ENCODE measurements around the gene SATB1. TPM values are rescaled to one million over a fixed set of nuclear protein-coding genes. Genes with fewer than 3 reads are reported as not detected.

Gene SATB1
- total RNA-seq, 1 donor from 2014 or later = 30.2 TPM

- Histone ChIP-seq H3K27me3 (ENCODE audit: low read depth) (no peaks in the 10 kb centered on the region), H3K9me3 (no peaks in the 10 kb centered on the region), H3K4me1 (no peaks in the 10 kb centered on the region), H3K36me3 (peaks cover 25% of the 10 kb centered on the region), H3K27ac (no peak overlapping the region), H3K4me3 (no peak overlapping the region)
- DNase-seq (no peak), ATAC-seq (no peak)
- TF ChIP-seq CTCF (IDR thresholded peaks at IDR 0.05) = no peak
- intact Hi-C loops (cut with DNase I) = no loop called here
Measured at GRCh38 chr3:18378218-18378617, 46.9 kb downstream of the SATB1 start.

GRCh38 chr3:18376682-18377081 is 48.5 kb downstream of the SATB1 start:
- no peak for TF ChIP-seq CTCF (IDR thresholded peaks at IDR 0.05)
- Histone ChIP-seq H3K4me1 (no peaks in the 10 kb centered on the region), H3K9me3 (no peaks in the 10 kb centered on the region), H3K27ac (no peak overlapping the region), H3K36me3 (peaks cover 25% of the 10 kb centered on the region), H3K27me3 (ENCODE audit: low read depth) (no peaks in the 10 kb centered on the region), H3K4me3 (no peak overlapping the region)
- DNase-seq (no peak), ATAC-seq (no peak)
- intact Hi-C loops (cut with DNase I) = no loop called here

GRCh38 chr3:18372786-18373405 is 52.2 kb downstream of the SATB1 start:
- H3K4me3 ChIP-seq = no peak overlapping the region
- H3K4me1 ChIP-seq = no peaks in the 10 kb centered on the region
- no peak for DNase-seq
- no peaks in the 10 kb centered on the region for H3K27me3 ChIP-seq (ENCODE audit: low read depth)
- ATAC-seq = no peak
- peaks cover 22% of the 10 kb centered on the region for H3K36me3 ChIP-seq
- TF ChIP-seq CTCF (IDR thresholded peaks at IDR 0.05) = no peak
- intact Hi-C loops (cut with DNase I) = no loop called here
- no peak overlapping the region for H3K27ac ChIP-seq
- no peaks in the 10 kb centered on the region for H3K9me3 ChIP-seq

DNA sequence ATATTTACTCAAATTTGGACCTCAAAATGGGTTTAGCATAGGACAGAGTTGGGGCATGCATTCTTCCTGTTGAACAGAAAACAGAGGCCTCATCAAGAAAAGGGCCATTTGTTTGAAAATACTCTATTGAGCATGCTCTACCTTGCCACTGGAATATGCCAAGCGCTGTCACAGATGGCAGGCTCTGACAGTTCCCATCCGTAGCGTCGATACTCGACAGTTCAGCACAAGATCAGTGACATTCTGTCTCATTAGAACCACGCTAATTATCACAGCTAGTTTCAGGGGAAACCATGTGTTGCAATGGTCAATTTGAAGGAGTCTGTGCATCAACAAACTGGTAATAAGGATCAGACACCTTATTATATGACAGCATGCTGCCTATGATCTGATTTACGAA is 54.5 kb downstream of the SATB1 start:
- Histone ChIP-seq H3K4me1 (no peaks in the 10 kb centered on the region), H3K9me3 (no peaks in the 10 kb centered on the region), H3K27me3 (ENCODE audit: low read depth) (no peaks in the 10 kb centered on the region), H3K36me3 (peaks cover 23% of the 10 kb centered on the region), H3K27ac (no peak overlapping the region), H3K4me3 (no peak overlapping the region)
- ATAC-seq (no peak), DNase-seq (no peak)
- intact Hi-C loops (cut with DNase I) = no loop called here
- no peak for TF ChIP-seq CTCF (IDR thresholded peaks at IDR 0.05)

DNA sequence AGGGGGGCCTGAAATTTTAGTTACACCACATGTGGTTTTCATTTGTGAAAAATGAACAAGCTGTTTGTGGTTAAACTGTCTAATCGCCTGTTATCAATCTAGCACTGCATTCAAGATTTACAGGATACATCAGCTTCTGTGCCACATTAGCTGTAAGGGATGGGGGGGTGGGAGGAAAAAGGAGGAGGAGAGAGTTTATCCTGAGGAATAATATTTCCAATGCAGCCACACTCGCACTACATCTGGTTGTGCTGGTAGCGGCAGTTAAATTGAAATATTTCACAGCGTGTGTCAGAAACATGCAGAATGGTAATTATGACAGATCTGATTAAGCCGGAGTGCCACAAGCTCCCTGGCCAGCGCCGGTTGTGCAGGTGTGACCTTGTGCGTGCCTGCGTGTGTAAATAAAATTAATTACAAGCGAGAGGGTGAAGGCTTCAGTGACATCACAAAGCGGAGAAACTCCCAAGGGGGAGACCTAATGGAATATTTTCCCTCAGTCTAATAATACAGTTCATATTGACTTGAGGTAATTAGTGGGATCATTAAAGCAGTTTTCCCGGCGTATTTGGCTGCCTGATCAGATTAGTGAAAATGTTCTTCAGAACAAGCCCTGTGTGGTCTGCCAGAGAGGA is 55.5 kb downstream of the SATB1 start:
- no peak for DNase-seq
- ATAC-seq = no peak
- no peak overlapping the region for H3K27ac ChIP-seq
- no peaks in the 10 kb centered on the region for H3K9me3 ChIP-seq
- no peaks in the 10 kb centered on the region for H3K27me3 ChIP-seq (ENCODE audit: low read depth)
- no peak overlapping the region for H3K4me3 ChIP-seq
- intact Hi-C loops (cut with DNase I) = no loop called here
- H3K36me3 ChIP-seq = peaks cover 19% of the 10 kb centered on the region
- no peaks in the 10 kb centered on the region for H3K4me1 ChIP-seq
- no peak for TF ChIP-seq CTCF (IDR thresholded peaks at IDR 0.05)
